PFSK-1 (cell line): ENCODE results near the gene CSNK1G3.

Experiments used
- FOXP2 ChIP-seq: optimal IDR thresholded peaks from 2 replicates; pipeline ENCODE3; 2011; ENCODE audit warnings: borderline replicate concordance, control low read depth, inconsistent platforms; ENCODE audit not compliant: insufficient read depth; ENCODE audit errors: extremely low read length, extremely low read depth
- POLR2AphosphoS5 ChIP-seq: IDR thresholded peaks from 2 replicates; pipeline ENCODE4 v1.6.1; 2012; ENCODE audit warnings: low read depth, mild to moderate bottlenecking, control low read depth, low read length, moderate library complexity
- REST ChIP-seq, 2 experiments: IDR thresholded peaks; 2 replicates each; pipeline versions ENCODE4 v1.6.1 to v1.8.0; 2011 to 2012; ENCODE audit warnings: low read depth in 2 of 2, low read length in 2 of 2, control low read depth in 1 of 2, inconsistent platforms in 1 of 2, mild to moderate bottlenecking in 1 of 2, moderate library complexity in 1 of 2; ENCODE audit not compliant: insufficient read depth in 1 of 2
- SIN3A ChIP-seq: IDR thresholded peaks from 2 replicates; pipeline ENCODE4 v1.6.1; 2012; ENCODE audit warnings: mild to moderate bottlenecking, low read length, moderate library complexity, borderline replicate concordance; ENCODE audit not compliant: insufficient read depth
- TAF1 ChIP-seq: IDR thresholded peaks from 2 replicates; pipeline ENCODE4 v1.6.1; 2012; ENCODE audit warnings: low read length, control low read depth, borderline replicate concordance; ENCODE audit not compliant: insufficient read depth

The CSNK1G3 gene

GRCh38 chr5:123540534-123540933 is 28.6 kb downstream of the CSNK1G3 start:
- TF ChIP-seq FOXP2 (no peak), REST (IDR thresholded peaks at IDR 0.05; ENCODE audit: insufficient read depth in 1 of 2, low read depth in 2 of 2, low read length in 2 of 2) (no peak), TAF1 (no peak), POLR2AphosphoS5 (no peak), SIN3A (no peak)

GRCh38 chr5:123543438-123543837 is 31.5 kb downstream of the CSNK1G3 start:
- TF ChIP-seq FOXP2 (no peak), POLR2AphosphoS5 (no peak), REST (IDR thresholded peaks at IDR 0.05; ENCODE audit: insufficient read depth in 1 of 2, low read depth in 2 of 2, low read length in 2 of 2) (no peak)

- TF ChIP-seq POLR2AphosphoS5 (no peak), SIN3A (no peak), TAF1 (no peak), REST (IDR thresholded peaks at IDR 0.05; ENCODE audit: insufficient read depth in 1 of 2, low read depth in 2 of 2, low read length in 2 of 2) (no peak), FOXP2 (no peak)
These were observed 33.5 kb downstream of the CSNK1G3 start for GRCh38 chr5:123545506-123545905.

GRCh38 chr5:123546657-123547056 is 34.7 kb downstream of the CSNK1G3 start:
- no peak for TF ChIP-seq FOXP2
- no peak for TF ChIP-seq REST (IDR thresholded peaks at IDR 0.05; ENCODE audit: insufficient read depth in 1 of 2, low read depth in 2 of 2, low read length in 2 of 2)
- TF ChIP-seq POLR2AphosphoS5: no peak
- TF ChIP-seq SIN3A: no peak
- TF ChIP-seq TAF1: no peak

- TF ChIP-seq FOXP2 (no peak), POLR2AphosphoS5 (no peak), TAF1 (no peak), SIN3A (no peak), REST (IDR thresholded peaks at IDR 0.05; ENCODE audit: insufficient read depth in 1 of 2, low read depth in 2 of 2, low read length in 2 of 2) (no peak)
These were observed 37.4 kb downstream of the CSNK1G3 start for GRCh38 chr5:123549256-123549904.
